H9 (cell line): Measurements from ENCODE around the gene NKD2. TPM values are rescaled to one million over a fixed set of nuclear protein-coding genes. Genes with fewer than 3 reads are reported as not detected.

Experiments
- DNase-seq: peaks from one replicate; pipeline ENCODE4 v3.0.0-alpha.2; 2017
- H2AFZ ChIP-seq: one replicate; pipeline ENCODE4 v1.6.1; 2013; ENCODE audit warnings: mild to moderate bottlenecking, low read length, control low read depth, moderate library complexity
- H2AK5ac ChIP-seq: 2 replicates; pipeline ENCODE4 v1.6.1; 2013; ENCODE audit warnings: low read length, control low read depth, mixed read lengths; ENCODE audit not compliant: insufficient read length
- H2BK120ac ChIP-seq: one replicate; pipeline ENCODE4 v1.6.1; 2013; ENCODE audit warnings: low read depth, mild to moderate bottlenecking, low read length, control low read depth, inconsistent platforms; ENCODE audit not compliant: poor library complexity, severe bottlenecking
- H2BK12ac ChIP-seq: 2 replicates; pipeline ENCODE4 v1.6.1; 2013; ENCODE audit warnings: low read length, control low read depth, mixed read lengths, low read depth; ENCODE audit not compliant: insufficient read length
- H2BK15ac ChIP-seq: 2 replicates; pipeline ENCODE4 v1.6.1; 2013; ENCODE audit warnings: low read depth, low read length, control low read depth
- H2BK20ac ChIP-seq: one replicate; pipeline ENCODE4 v1.6.1; 2013; ENCODE audit warnings: low read depth, mild to moderate bottlenecking, low read length, control low read depth, inconsistent platforms; ENCODE audit not compliant: poor library complexity, severe bottlenecking
- H2BK5ac ChIP-seq: 2 replicates; pipeline ENCODE4 v1.6.1; 2013; ENCODE audit warnings: low read length, control low read depth, mixed read lengths; ENCODE audit not compliant: insufficient read length
- H3K14ac ChIP-seq: 2 replicates; pipeline ENCODE4 v1.6.1; 2013; ENCODE audit warnings: low read length, control low read depth; ENCODE audit not compliant: insufficient read depth
- H3K18ac ChIP-seq: 2 replicates; pipeline ENCODE4 v1.6.1; 2013; ENCODE audit warnings: low read depth, mild to moderate bottlenecking, mixed read lengths, low read length, control low read depth; ENCODE audit not compliant: insufficient read length
- H3K23ac ChIP-seq: 2 replicates; pipeline ENCODE4 v1.6.1; 2013; ENCODE audit warnings: low read length, control low read depth, mixed read lengths, low read depth; ENCODE audit not compliant: insufficient read length
- H3K23me2 ChIP-seq: 2 replicates; pipeline ENCODE4 v1.6.1; 2013; ENCODE audit warnings: low read depth, mild to moderate bottlenecking, mixed read lengths, low read length, control low read depth; ENCODE audit not compliant: insufficient read length, poor library complexity, severe bottlenecking
- H3K27ac ChIP-seq: 2 replicates; pipeline ENCODE4 v1.5.1; 2013; ENCODE audit warnings: low read length, control low read depth, mixed read lengths, low read depth; ENCODE audit not compliant: insufficient read length
- H3K27me3 ChIP-seq: 2 replicates; pipeline ENCODE4 v1.6.1; 2013; ENCODE audit warnings: low read length, control low read depth, inconsistent platforms; ENCODE audit not compliant: insufficient read depth
- H3K4ac ChIP-seq: 2 replicates; pipeline ENCODE4 v1.6.1; 2013; ENCODE audit warnings: low read depth, mild to moderate bottlenecking, control low read depth, inconsistent platforms, low read length, moderate library complexity
- H3K4me1 ChIP-seq: 2 replicates; pipeline ENCODE4 v1.6.1; 2013; ENCODE audit warnings: low read length, control low read depth, inconsistent platforms; ENCODE audit not compliant: insufficient read depth
- H3K4me2 ChIP-seq: 2 replicates; pipeline ENCODE4 v1.6.1; 2013; ENCODE audit warnings: low read length, control low read depth, mixed read lengths; ENCODE audit not compliant: insufficient read length, insufficient read depth
- H3K56ac ChIP-seq: 2 replicates; pipeline ENCODE4 v1.6.1; 2013; ENCODE audit warnings: low read depth, mild to moderate bottlenecking, mixed read lengths, low read length, control low read depth; ENCODE audit not compliant: insufficient read length
- H3K79me1 ChIP-seq: 2 replicates; pipeline ENCODE4 v1.6.1; 2013; ENCODE audit warnings: low read depth, mild to moderate bottlenecking, moderate library complexity, low read length, control low read depth, inconsistent platforms; ENCODE audit not compliant: insufficient read depth, poor library complexity, severe bottlenecking
- H3K79me2 ChIP-seq: 2 replicates; pipeline ENCODE4 v1.6.1; 2013; ENCODE audit warnings: low read length, control low read depth, inconsistent platforms; ENCODE audit not compliant: insufficient read depth
- H3K9ac ChIP-seq: 2 replicates; pipeline ENCODE4 v1.6.1; 2013; ENCODE audit warnings: low read length, control low read depth, mixed read lengths; ENCODE audit not compliant: insufficient read length; ENCODE audit errors: extremely low read depth
- H3K9me3 ChIP-seq: one replicate; pipeline ENCODE4 v1.6.1; 2013; ENCODE audit warnings: low read depth, low read length, inconsistent platforms; ENCODE audit not compliant: control insufficient read depth
- H3T11ph ChIP-seq: one replicate; pipeline ENCODE4 v1.6.1; 2013; ENCODE audit warnings: mild to moderate bottlenecking, low read length, control low read depth, inconsistent platforms
- H4K20me1 ChIP-seq: one replicate; pipeline ENCODE4 v1.6.1; 2013; ENCODE audit not compliant: control insufficient read depth, insufficient read length, insufficient read depth
- H4K5ac ChIP-seq: 2 replicates; pipeline ENCODE4 v1.6.1; 2013; ENCODE audit warnings: low read depth, mild to moderate bottlenecking, mixed read lengths, low read length, control low read depth; ENCODE audit not compliant: insufficient read length
- H4K8ac ChIP-seq: replicated peaks from 2 replicates; pipeline ENCODE4 v1.6.1; 2013; ENCODE audit warnings: low read length, control low read depth, mixed read lengths, low read depth; ENCODE audit not compliant: insufficient read length
- H4K91ac ChIP-seq: 2 replicates; pipeline ENCODE4 v1.6.1; 2013; ENCODE audit warnings: low read depth, mild to moderate bottlenecking, moderate library complexity, mixed read lengths, low read length, control low read depth; ENCODE audit not compliant: insufficient read length
- H3K27ac Mint-ChIP-seq, 3 experiments: 2 replicates in 2 of 3; 3 replicates in 1 of 3; pipeline ENCODE4 v1.8.0; 2020 to 2021; ENCODE audit warnings: mixed read lengths in 3 of 3, mild to moderate bottlenecking in 1 of 3, moderate library complexity in 1 of 3
- H3K27me3 Mint-ChIP-seq: 2 replicates; pipeline ENCODE4 v1.8.0; 2021; ENCODE audit warnings: low read depth, mild to moderate bottlenecking, moderate library complexity, mixed read lengths
- H3K36me3 Mint-ChIP-seq, 3 experiments: 2 replicates in 2 of 3; 3 replicates in 1 of 3; pipeline ENCODE4 v1.8.0; 2020 to 2021; ENCODE audit warnings: low read depth in 3 of 3, mixed read lengths in 3 of 3; ENCODE audit not compliant: insufficient read depth in 1 of 3
- H3K4me1 Mint-ChIP-seq, 2 experiments: 2 replicates each; pipeline ENCODE4 v1.8.0; 2020; ENCODE audit warnings: mixed read lengths in 2 of 2
- H3K4me3 Mint-ChIP-seq, 2 experiments: 2 replicates in 1 of 2; 3 replicates in 1 of 2; pipeline ENCODE4 v1.8.0; 2020 to 2021; ENCODE audit warnings: mild to moderate bottlenecking in 2 of 2, mixed read lengths in 2 of 2, moderate library complexity in 1 of 2
- H3K9me3 Mint-ChIP-seq, 2 experiments: 2 replicates in 1 of 2; 3 replicates in 1 of 2; pipeline ENCODE4 v1.8.0; 2020; ENCODE audit warnings: mild to moderate bottlenecking in 2 of 2, mixed read lengths in 2 of 2, moderate library complexity in 1 of 2
- CTCF ChIP-seq: fragments of 200-600 bp; sonication (generic); conservative IDR thresholded peaks from 3 replicates; pipeline ENCODE4 v1.8.0; 2021; ENCODE audit warnings: antibody characterized with exemption, mild to moderate bottlenecking
- WGBS: extraction: QIAGEN DNeasy Blood & Tissue Kit; methylation state at CpG from one replicate; pipeline ENCODE4 v1.1.7; 2013; ENCODE audit warnings: missing lambda C conversion rate, low lambda C conversion rate, mixed read lengths; ENCODE audit not compliant: insufficient read length; ENCODE audit errors: extremely low coverage; 5-methylcytosine and 5-hydroxymethylcytosine counted together
- total RNA-seq: library from RNA; stranded (reverse); gene quantifications from 2 replicates; pipeline ENCODE4 v1.2.1, GENCODE V29; 2021

The NKD2 gene
- total RNA-seq, 1 experiment from 2014 or later = 7.3 TPM

DNA sequence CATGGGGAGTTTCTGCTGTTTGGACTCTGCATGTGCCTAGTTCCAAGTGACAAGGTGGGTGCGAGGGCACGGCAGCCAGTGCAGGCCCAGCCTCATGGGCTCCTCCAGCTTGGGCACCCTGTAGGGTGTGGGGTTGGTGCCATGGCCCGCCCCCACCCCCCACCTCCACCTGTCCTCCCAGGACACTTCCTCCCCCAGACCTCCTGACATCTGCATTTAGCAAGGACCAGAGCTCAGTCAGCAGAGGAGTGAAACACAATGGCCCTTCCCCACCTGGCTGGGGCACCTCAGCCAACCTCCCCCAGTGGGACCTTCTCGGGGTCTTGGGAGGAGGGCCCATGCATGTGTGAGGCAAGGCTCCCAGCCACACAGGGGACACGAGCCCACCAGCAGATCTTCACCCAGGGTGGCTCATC, 1.9 kb upstream of the NKD2 start:
- Histone ChIP-seq H2AFZ (no peak overlapping the region), H3K27me3 (peaks cover 19% of the 10 kb centered on the region; the same call in 1 of the 2 replicates), H3K18ac (no peak overlapping the region), H3K4me2 (no peak overlapping the region), H3K79me2 (no peaks in the 10 kb centered on the region), H4K20me1 (no peaks in the 10 kb centered on the region), H2BK120ac (no peak overlapping the region), H2BK12ac (no peak overlapping the region), H3K56ac (no peak overlapping the region), H3K9me3 (no peaks in the 10 kb centered on the region), H3K4ac (no peak overlapping the region), H3K23ac (no peak overlapping the region), H2BK5ac (no peak overlapping the region), H3K4me1 (no peaks in the 10 kb centered on the region), H4K5ac (no peak overlapping the region), H2BK20ac (no peak overlapping the region), H3K27ac (no peak overlapping the region), H3K79me1 (no peaks in the 10 kb centered on the region), H2AK5ac (no peak overlapping the region), H3K9ac (no peak overlapping the region), H3K14ac (no peak overlapping the region), H4K91ac (no peak overlapping the region), H4K8ac (no peak overlapping the region), H2BK15ac (no peak overlapping the region), H3K23me2 (peaks cover 13% of the 10 kb centered on the region), H3T11ph (no peak overlapping the region)
- TF ChIP-seq CTCF = no peak
- Mint-ChIP-seq H3K27me3 (peaks cover 83% of the 10 kb centered on the region), H3K4me3 (no peak overlapping the region), H3K36me3 (no peaks in the 10 kb centered on the region; a peak in 1 of 7 replicates), H3K4me1 (peaks cover 30 to 34% of the 10 kb centered on the region in 2 experiments), H3K27ac (no peak overlapping the region), H3K9me3 (no peaks in the 10 kb centered on the region)
- DNase-seq = no peak
- WGBS = no CpG with 5 or more reads among the region's 5 CpGs
